GM19452 (cell line): ENCODE measurements around the gene RNASE4.

Experiments
- ATAC-seq: cut with Tn5 transposase; IDR thresholded peaks from one replicate; pipeline ENCODE4 v1.9.1; 2021; ENCODE audit not compliant: unreplicated experiment

RNASE4 gene

GRCh38 chr14:20671597-20672283 is 12.6 kb upstream of the RNASE4 start:
- no peak for ATAC-seq

- ATAC-seq: peak; percentile 47
These were observed 8.7 kb upstream of the RNASE4 start for GRCh38 chr14:20675669-20676068.

- ATAC-seq: no peak
These were observed 8.3 kb upstream of the RNASE4 start for GRCh38 chr14:20676072-20676471.

GRCh38 chr14:20679907-20680306 is 4.5 kb upstream of the RNASE4 start:
- no peak for ATAC-seq

GRCh38 chr14:20680363-20680762 is 4.0 kb upstream of the RNASE4 start:
- ATAC-seq: no peak

- peak; percentile 34 for ATAC-seq
These were observed 3.5 kb upstream of the RNASE4 start for GRCh38 chr14:20680843-20681347.

GRCh38 chr14:20681348-20682126 is 2.8 kb upstream of the RNASE4 start:
- ATAC-seq: peak; percentile 22

- ATAC-seq: no peak
These were observed 2.3 kb upstream of the RNASE4 start for GRCh38 chr14:20682127-20682434.

GRCh38 chr14:20682435-20683124 is 1.8 kb upstream of the RNASE4 start:
- peak; percentile 42 for ATAC-seq

- ATAC-seq: peak; percentile 29
These were observed 1.1 kb upstream of the RNASE4 start for GRCh38 chr14:20683125-20683890.

GRCh38 chr14:20684662-20685456 is 499 bp downstream of the RNASE4 start:
- no peak for ATAC-seq

GRCh38 chr14:20686386-20687143 is 2.2 kb downstream of the RNASE4 start:
- no peak for ATAC-seq

GRCh38 chr14:20687362-20688166 is 3.2 kb downstream of the RNASE4 start:
- ATAC-seq: no peak

- no peak for ATAC-seq
These were observed 3.9 kb downstream of the RNASE4 start, which contains the start of gene ANG for GRCh38 chr14:20688167-20688839. Gene ANG (plus strand): TSS chr14:20688764. CDS start chr14:20693565, 4,801 bp downstream.

GRCh38 chr14:20690848-20691640 is 6.7 kb downstream of the RNASE4 start:
- ATAC-seq: peak; percentile 71

GRCh38 chr14:20692116-20692751 is 7.9 kb downstream of the RNASE4 start:
- ATAC-seq: no peak

- no peak for ATAC-seq
These were observed 12.4 kb downstream of the RNASE4 start for GRCh38 chr14:20696764-20697163.
